ENCODE measurements around the gene ZNF471.

DNA sequence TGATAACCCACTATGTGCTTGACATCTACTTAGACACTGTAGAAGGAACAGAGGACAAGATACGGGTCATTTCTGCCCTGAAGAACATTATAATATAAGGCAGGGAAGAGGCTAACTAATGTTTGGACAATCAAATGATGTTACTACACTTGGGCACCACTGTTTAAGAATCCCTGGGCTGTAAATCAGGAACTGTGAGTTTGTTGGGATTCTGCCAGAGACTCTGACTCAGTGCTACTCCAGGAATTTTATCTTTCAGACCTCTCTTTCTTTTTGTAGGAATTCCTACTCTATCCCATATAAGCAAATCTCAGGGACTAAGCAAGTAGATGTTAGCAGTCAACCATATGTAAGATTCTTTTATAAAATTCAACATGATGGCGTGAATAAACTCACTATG is 3.1 kb upstream of the ZNF471 start:
- no peak for TF ChIP-seq CTCF (IDR thresholded peaks at IDR 0.05; ENCODE audit: poor library complexity)
- TF ChIP-seq EZH2 (IDR thresholded peaks at IDR 0.05; ENCODE audit: borderline replicate concordance) = no peak
- TF ChIP-seq EZH2phosphoT487 (IDR thresholded peaks at IDR 0.05; ENCODE audit: low read depth, severe bottlenecking, unreplicated experiment) = no peak
